ENCODE measurements around the gene PROK1.

GRCh38 chr1:110464340-110464739 lies 13.4 kb downstream of the PROK1 start:
- no peak for TF ChIP-seq CTCF (IDR thresholded peaks at IDR 0.05)
- TF ChIP-seq EP300 (IDR thresholded peaks at IDR 0.05): no peak
- TF ChIP-seq POLR2A (IDR thresholded peaks at IDR 0.05): no peak
